ENCODE measurements around the gene SLC49A3. TPM values are rescaled to one million over a fixed set of nuclear protein-coding genes. Genes with fewer than 3 reads are reported as not detected.

SLC49A3 gene
- polyA plus RNA-seq, 1 donor (not counting 4 experiments of a cell fraction or from before 2014, with no cell fraction given) = 0.04 TPM

DNA sequence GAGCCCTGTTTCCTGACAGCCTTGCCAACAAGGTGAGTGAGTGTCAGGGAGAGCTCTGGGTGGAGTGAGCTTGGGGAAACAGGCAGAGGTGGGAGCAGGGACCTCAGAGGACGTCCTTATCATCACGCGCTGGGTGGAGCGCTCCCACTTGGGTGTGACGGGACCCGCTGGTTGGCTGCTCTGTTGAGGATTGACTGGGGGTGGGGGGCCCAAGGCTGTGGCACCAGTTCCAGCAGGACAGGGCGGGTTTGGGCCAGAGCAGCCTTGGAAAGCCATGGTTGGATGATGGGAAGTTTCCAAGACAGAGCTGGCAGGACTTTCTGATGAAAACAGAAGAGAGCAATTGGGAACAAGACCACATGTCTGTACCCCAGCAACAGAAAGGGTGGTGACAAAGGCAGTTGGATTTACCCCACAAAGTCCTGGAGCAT is 13.7 kb upstream of the SLC49A3 start:
- no peak overlapping the region for H3K9ac ChIP-seq (ENCODE audit: control insufficient read depth, extremely low read depth, insufficient read depth, low read length)
- no peak overlapping the region for H3K4me2 ChIP-seq (ENCODE audit: control insufficient read depth, extremely low read depth, insufficient read depth, low read depth, low read length)
- dilution Hi-C loops (cut with MboI; ENCODE audit: extremely low pct_ligation_motif_present, low sequenced_read_pairs) = no loop called here
- peaks cover 27% of the 10 kb centered on the region for H3K4me1 ChIP-seq (ENCODE audit: control insufficient read depth, extremely low read depth, insufficient read depth, low read length)
- FAIRE-seq = no peak
- TF ChIP-seq, protein P1, sequence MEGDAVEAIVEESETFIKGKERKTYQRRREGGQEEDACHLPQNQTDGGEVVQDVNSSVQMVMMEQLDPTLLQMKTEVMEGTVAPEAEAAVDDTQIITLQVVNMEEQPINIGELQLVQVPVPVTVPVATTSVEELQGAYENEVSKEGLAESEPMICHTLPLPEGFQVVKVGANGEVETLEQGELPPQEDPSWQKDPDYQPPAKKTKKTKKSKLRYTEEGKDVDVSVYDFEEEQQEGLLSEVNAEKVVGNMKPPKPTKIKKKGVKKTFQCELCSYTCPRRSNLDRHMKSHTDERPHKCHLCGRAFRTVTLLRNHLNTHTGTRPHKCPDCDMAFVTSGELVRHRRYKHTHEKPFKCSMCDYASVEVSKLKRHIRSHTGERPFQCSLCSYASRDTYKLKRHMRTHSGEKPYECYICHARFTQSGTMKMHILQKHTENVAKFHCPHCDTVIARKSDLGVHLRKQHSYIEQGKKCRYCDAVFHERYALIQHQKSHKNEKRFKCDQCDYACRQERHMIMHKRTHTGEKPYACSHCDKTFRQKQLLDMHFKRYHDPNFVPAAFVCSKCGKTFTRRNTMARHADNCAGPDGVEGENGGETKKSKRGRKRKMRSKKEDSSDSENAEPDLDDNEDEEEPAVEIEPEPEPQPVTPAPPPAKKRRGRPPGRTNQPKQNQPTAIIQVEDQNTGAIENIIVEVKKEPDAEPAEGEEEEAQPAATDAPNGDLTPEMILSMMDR (optimal IDR thresholded peaks at IDR 0.05 in 1 of 3, IDR thresholded peaks at IDR 0.05 in 1 of 3, conservative IDR thresholded peaks at IDR 0.05 in 1 of 3; ENCODE audit: extremely low read depth in 1 of 3, insufficient read depth in 2 of 3, low read length in 3 of 3) = no peak
- TF ChIP-seq EZH2 (IDR thresholded peaks at IDR 0.05; ENCODE audit: low read length) = no peak
- H3K27me3 ChIP-seq (ENCODE audit: control insufficient read depth, extremely low read depth, insufficient read depth, low read length) = no peaks in the 10 kb centered on the region
- H3K9me1 ChIP-seq (ENCODE audit: control insufficient read depth, extremely low read depth, insufficient read depth, low read length) = no peaks in the 10 kb centered on the region
- H3K36me3 ChIP-seq (ENCODE audit: control insufficient read depth in 2 of 2, extremely low read depth in 1 of 2, insufficient read depth in 2 of 2, low read length in 2 of 2) = no peaks in the 10 kb centered on the region
- DNase-seq (ENCODE audit: low read depth, low spot score) = no peak
- H3K27ac ChIP-seq (ENCODE audit: control insufficient read depth, insufficient read depth, low read length) = no peak overlapping the region
- peak overlapping the region; percentile 9 for H2AFZ ChIP-seq (ENCODE audit: control insufficient read depth, low read length)
- no peaks in the 10 kb centered on the region for H4K20me1 ChIP-seq (ENCODE audit: control insufficient read depth, extremely low read depth, insufficient read depth, low read length)
- H3K9me3 ChIP-seq (ENCODE audit: control insufficient read depth, low read depth, low read length) = no peaks in the 10 kb centered on the region
- H3K79me2 ChIP-seq (ENCODE audit: control insufficient read depth, insufficient read depth, low read length) = peaks cover 14% of the 10 kb centered on the region
- H3K4me3 ChIP-seq (ENCODE audit: control insufficient read depth in 2 of 3, extremely low read depth in 1 of 3, insufficient read depth in 2 of 3, low read depth in 1 of 3, low read length in 3 of 3) = no peak overlapping the region

- Histone ChIP-seq H3K9ac (ENCODE audit: control insufficient read depth, extremely low read depth, insufficient read depth, low read length) (no peak overlapping the region), H3K9me1 (ENCODE audit: control insufficient read depth, extremely low read depth, insufficient read depth, low read length) (no peaks in the 10 kb centered on the region), H3K79me2 (ENCODE audit: control insufficient read depth, insufficient read depth, low read length) (no peaks in the 10 kb centered on the region), H3K4me3 (ENCODE audit: control insufficient read depth in 2 of 3, extremely low read depth in 1 of 3, insufficient read depth in 2 of 3, low read depth in 1 of 3, low read length in 3 of 3) (no peak overlapping the region), H3K4me1 (ENCODE audit: control insufficient read depth, extremely low read depth, insufficient read depth, low read length) (peaks cover 19% of the 10 kb centered on the region), H3K9me3 (ENCODE audit: control insufficient read depth, low read depth, low read length) (no peaks in the 10 kb centered on the region), H3K27me3 (ENCODE audit: control insufficient read depth, extremely low read depth, insufficient read depth, low read length) (no peaks in the 10 kb centered on the region), H4K20me1 (ENCODE audit: control insufficient read depth, extremely low read depth, insufficient read depth, low read length) (no peaks in the 10 kb centered on the region), H3K27ac (ENCODE audit: control insufficient read depth, insufficient read depth, low read length) (no peak overlapping the region), H2AFZ (ENCODE audit: control insufficient read depth, low read length) (no peak overlapping the region), H3K36me3 (ENCODE audit: control insufficient read depth in 2 of 2, extremely low read depth in 1 of 2, insufficient read depth in 2 of 2, low read length in 2 of 2) (no peaks in the 10 kb centered on the region), H3K4me2 (ENCODE audit: control insufficient read depth, extremely low read depth, insufficient read depth, low read depth, low read length) (no peak overlapping the region)
- FAIRE-seq (no peak), DNase-seq (ENCODE audit: low read depth, low spot score) (no peak)
- TF ChIP-seq, protein P1 (optimal IDR thresholded peaks at IDR 0.05 in 1 of 3, IDR thresholded peaks at IDR 0.05 in 1 of 3, conservative IDR thresholded peaks at IDR 0.05 in 1 of 3; ENCODE audit: extremely low read depth in 1 of 3, insufficient read depth in 2 of 3, low read length in 3 of 3) = peak in 1 of 3 experiments; percentile 19
- TF ChIP-seq EZH2 (IDR thresholded peaks at IDR 0.05; ENCODE audit: low read length) = no peak
- dilution Hi-C loops (cut with MboI; ENCODE audit: extremely low pct_ligation_motif_present, low sequenced_read_pairs) = no loop called here
Measured at GRCh38 chr4:700587-701264, 11.8 kb upstream of the SLC49A3 start.
